HEK293 (cell line): Measurements from ENCODE around the gene ELOVL5.

Experiments used
- CTCF ChIA-PET: fragments of 350-600 bp; formaldehyde crosslinking; extraction: SDS; loops from one replicate; lab custom pipeline; 2021; ENCODE audit warnings: antibody characterized with exemption; lab: Yijun Ruan, JAX
- POLR2A ChIA-PET: fragments of 300-600 bp; formaldehyde crosslinking; extraction: SDS; loops from one replicate; lab custom pipeline; 2020; ENCODE audit warnings: antibody characterized with exemption, inconsistent platforms; lab: Yijun Ruan, JAX
- H3K27ac ChIP-seq: fragments of 200-500 bp; sonication (Bioruptor generic); 2 replicates; pipeline ENCODE4 v1.5.1; 2014; ENCODE audit warnings: low read depth, low read length, control low read depth, inconsistent platforms; ENCODE audit errors: extremely low read depth
- H3K36me3 ChIP-seq, 2 experiments: fragments of 200-500 bp in 1 of 2; sonication (Bioruptor generic) in 1 of 2; 1 replicate in 1 of 2; 2 replicates in 1 of 2; pipeline ENCODE4 v1.5.1; 2014 to 2017; ENCODE audit warnings: inconsistent platforms in 2 of 2, low read length in 2 of 2; ENCODE audit not compliant: control insufficient read depth in 2 of 2, insufficient read depth in 1 of 2
- H3K4me1 ChIP-seq: fragments of 200-500 bp; sonication (Bioruptor generic); 2 replicates; pipeline ENCODE4 v1.5.1; 2014; ENCODE audit warnings: mild to moderate bottlenecking, low read length, inconsistent platforms; ENCODE audit not compliant: control insufficient read depth, insufficient read depth
- H3K4me3 ChIP-seq: 2 replicates; pipeline ENCODE4 v1.5.1; 2011; ENCODE audit warnings: low read depth, mild to moderate bottlenecking, control low read depth, low read length, moderate library complexity
- H3K9me3 ChIP-seq: fragments of 200-500 bp; sonication (Bioruptor generic); 2 replicates; pipeline ENCODE4 v1.5.1; 2014; ENCODE audit warnings: low read depth, low read length, inconsistent platforms; ENCODE audit not compliant: control insufficient read depth, insufficient read depth
- ELK4 ChIP-seq: IDR thresholded peaks from 2 replicates; pipeline ENCODE4 v1.6.1; 2011; ENCODE audit warnings: mild to moderate bottlenecking, low read depth, low read length, borderline replicate concordance
- GFI1B ChIP-seq: fragments of 450-650 bp; formaldehyde crosslinking; IDR thresholded peaks from 2 replicates; pipeline ENCODE4 v1.5.1; 2016; ENCODE audit warnings: missing biosample characterization, missing genetic modification characterization
- GLIS1 ChIP-seq: fragments of 450-650 bp; formaldehyde crosslinking; IDR thresholded peaks from 2 replicates; pipeline ENCODE4 v1.5.1; 2016; ENCODE audit warnings: missing biosample characterization, missing genetic modification characterization
- HOXD13 ChIP-seq: sonication (generic); formaldehyde crosslinking; IDR thresholded peaks from 2 replicates; pipeline ENCODE4 v1.8.0; 2022; ENCODE audit warnings: missing genetic modification reagents, borderline replicate concordance
- REST ChIP-seq: fragments of 450-650 bp; formaldehyde crosslinking; IDR thresholded peaks from 2 replicates; pipeline ENCODE4 v1.5.1; 2016; ENCODE audit warnings: missing biosample characterization, missing genetic modification characterization
- SETDB1 ChIP-seq: IDR thresholded peaks from one replicate; pipeline ENCODE4 v1.6.1; 2017; ENCODE audit warnings: mild to moderate bottlenecking, low read length, moderate library complexity, mixed read lengths; ENCODE audit not compliant: insufficient read length
- ZBTB44 ChIP-seq: fragments of 450-650 bp; IDR thresholded peaks from 2 replicates; pipeline ENCODE4 v1.5.1; 2018; ENCODE audit warnings: missing biosample characterization, mild to moderate bottlenecking, missing genetic modification characterization
- ZIC2 ChIP-seq: fragments of 450-650 bp; formaldehyde crosslinking; IDR thresholded peaks from 2 replicates; pipeline ENCODE4 v1.5.1; 2016; ENCODE audit warnings: missing biosample characterization, missing genetic modification characterization
- ZNF223 ChIP-seq: fragments of 450-650 bp; formaldehyde crosslinking; IDR thresholded peaks from 2 replicates; pipeline ENCODE4 v1.5.1; 2016; ENCODE audit warnings: missing biosample characterization, missing genetic modification characterization
- ZNF311 ChIP-seq: fragments of 450-650 bp; formaldehyde crosslinking; IDR thresholded peaks from 2 replicates; pipeline ENCODE4 v1.5.1; 2017; ENCODE audit warnings: missing biosample characterization, missing genetic modification characterization, borderline replicate concordance
- ZNF350 ChIP-seq: fragments of 450-650 bp; formaldehyde crosslinking; IDR thresholded peaks from 2 replicates; pipeline ENCODE4 v1.5.0; 2017; ENCODE audit warnings: missing biosample characterization, mild to moderate bottlenecking, missing genetic modification characterization
- ZNF354C ChIP-seq: fragments of 450-650 bp; formaldehyde crosslinking; IDR thresholded peaks from 2 replicates; pipeline ENCODE4 v1.5.1; 2016; ENCODE audit warnings: missing biosample characterization, missing genetic modification characterization, low read depth, borderline replicate concordance
- ZNF391 ChIP-seq: fragments of 450-650 bp; formaldehyde crosslinking; IDR thresholded peaks from 2 replicates; pipeline ENCODE4 v1.5.1; 2016; ENCODE audit warnings: low read depth, missing biosample characterization, missing genetic modification characterization, borderline replicate concordance
- ZNF423 ChIP-seq: fragments of 450-650 bp; formaldehyde crosslinking; IDR thresholded peaks from 2 replicates; pipeline ENCODE4 v1.5.1; 2016; ENCODE audit warnings: missing biosample characterization, missing genetic modification characterization
- ZNF510 ChIP-seq: fragments of 450-650 bp; formaldehyde crosslinking; IDR thresholded peaks from 2 replicates; pipeline ENCODE4 v1.5.1; 2018; ENCODE audit warnings: mild to moderate bottlenecking, missing genetic modification characterization, missing biosample characterization; ENCODE audit not compliant: insufficient replicate concordance
- ZNF521 ChIP-seq: fragments of 450-650 bp; formaldehyde crosslinking; IDR thresholded peaks from 2 replicates; pipeline ENCODE4 v1.5.1; 2017; ENCODE audit warnings: missing biosample characterization, mild to moderate bottlenecking, missing genetic modification characterization
- ZNF596 ChIP-seq: fragments of 450-650 bp; IDR thresholded peaks from 2 replicates; pipeline ENCODE4 v1.5.0; 2018; ENCODE audit warnings: missing biosample characterization, mild to moderate bottlenecking, missing genetic modification characterization, moderate library complexity
- ZNF610 ChIP-seq: fragments of 450-650 bp; formaldehyde crosslinking; IDR thresholded peaks from 2 replicates; pipeline ENCODE4 v1.5.1; 2016; ENCODE audit warnings: missing biosample characterization, missing genetic modification characterization, borderline replicate concordance
- ZNF621 ChIP-seq: fragments of 450-650 bp; formaldehyde crosslinking; IDR thresholded peaks from 2 replicates; pipeline ENCODE4 v1.5.1; 2017; ENCODE audit warnings: missing biosample characterization, missing genetic modification characterization
- ZNF768 ChIP-seq: fragments of 450-650 bp; formaldehyde crosslinking; IDR thresholded peaks from 2 replicates; pipeline ENCODE4 v1.5.1; 2018; ENCODE audit warnings: missing biosample characterization, mild to moderate bottlenecking, missing genetic modification characterization
- ZNF776 ChIP-seq: fragments of 450-650 bp; formaldehyde crosslinking; IDR thresholded peaks from 2 replicates; pipeline ENCODE4 v1.5.0; 2017; ENCODE audit warnings: missing biosample characterization, missing genetic modification characterization, borderline replicate concordance
- TF ChIP-seq, protein P1 (sequence below): fragments of 450-650 bp; formaldehyde crosslinking; IDR thresholded peaks from 2 replicates; pipeline ENCODE4 v1.5.1; 2016; ENCODE audit warnings: missing biosample characterization, missing genetic modification characterization, low read depth

The ELOVL5 gene

GRCh38 chr6:53268858-53269608, 79.7 kb downstream of the ELOVL5 start:
- TF ChIP-seq ZNF391 (tag by site-specific recombination) (no peak), SETDB1 (no peak), GLIS1 (tag by site-specific recombination) (no peak), ZNF621 (tag by site-specific recombination) (no peak), ZNF768 (no peak), ZIC2 (tag by site-specific recombination) (no peak), ELK4 (no peak), ZNF610 (tag by site-specific recombination) (no peak), ZBTB44 (tag by site-specific recombination) (no peak)
- CTCF ChIA-PET: interaction anchor here (0.6 to 1.2 kb wide), 2 partner anchors 45 to 97 kb away, joined by 3 read pairs; no protein-coding TSS in a partner anchor
- H3K4me3 ChIP-seq: no peak overlapping the region
- H3K27ac ChIP-seq: no peak overlapping the region
- POLR2A ChIA-PET: no interaction called here
- peaks cover 29 to 81% of the 10 kb centered on the region in 2 experiments for H3K36me3 ChIP-seq
- no peaks in the 10 kb centered on the region for H3K4me1 ChIP-seq
- H3K9me3 ChIP-seq: no peaks in the 10 kb centered on the region

DNA sequence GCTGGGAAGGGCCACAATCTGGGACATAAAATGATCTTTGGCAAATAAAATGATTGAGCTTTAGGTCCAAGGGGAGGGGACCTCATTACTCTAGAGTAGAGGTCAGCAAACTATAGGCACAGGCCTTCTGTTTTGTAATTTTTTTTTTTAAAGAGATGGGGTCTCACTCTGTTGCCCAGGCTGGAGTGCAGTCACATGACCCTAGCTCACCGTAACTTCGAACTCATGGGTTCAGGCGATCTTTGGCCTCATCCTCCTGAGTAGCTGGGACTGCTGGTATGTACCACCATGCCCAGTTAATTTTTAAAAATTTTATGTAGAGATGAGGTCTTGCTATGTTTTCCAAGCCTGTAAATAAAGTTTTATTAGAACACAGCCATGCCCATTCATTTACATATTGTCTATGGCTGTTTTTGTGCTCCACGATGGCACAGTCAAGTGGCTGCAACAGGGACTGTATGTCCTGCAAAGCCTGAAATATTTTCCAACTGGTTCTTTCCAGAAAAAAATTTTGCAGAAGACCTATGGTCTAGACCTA, 82.1 kb downstream of the ELOVL5 start:
- Histone ChIP-seq H3K36me3 (peaks cover 17 to 67% of the 10 kb centered on the region in 2 experiments), H3K4me1 (no peaks in the 10 kb centered on the region), H3K27ac (no peak overlapping the region)
- POLR2A ChIA-PET: no interaction called here
- TF ChIP-seq ZNF223 (tag by site-specific recombination) (no peak), ZNF311 (tag by site-specific recombination) (no peak), ZNF596 (tag by site-specific recombination) (no peak), GFI1B (tag by site-specific recombination) (no peak), ZNF776 (tag by site-specific recombination) (no peak), ZNF510 (tag by site-specific recombination) (no peak), ZNF354C (no peak)
- TF ChIP-seq, all 188 proteins: peak for 0
- Histone ChIP-seq H3K9me3 (no peaks in the 10 kb centered on the region), H3K4me3 (no peak overlapping the region)
- CTCF ChIA-PET: interaction anchor here (1.5 kb wide), 1 partner anchor 95 kb away, joined by 3 read pairs; no protein-coding TSS in a partner anchor

DNA sequence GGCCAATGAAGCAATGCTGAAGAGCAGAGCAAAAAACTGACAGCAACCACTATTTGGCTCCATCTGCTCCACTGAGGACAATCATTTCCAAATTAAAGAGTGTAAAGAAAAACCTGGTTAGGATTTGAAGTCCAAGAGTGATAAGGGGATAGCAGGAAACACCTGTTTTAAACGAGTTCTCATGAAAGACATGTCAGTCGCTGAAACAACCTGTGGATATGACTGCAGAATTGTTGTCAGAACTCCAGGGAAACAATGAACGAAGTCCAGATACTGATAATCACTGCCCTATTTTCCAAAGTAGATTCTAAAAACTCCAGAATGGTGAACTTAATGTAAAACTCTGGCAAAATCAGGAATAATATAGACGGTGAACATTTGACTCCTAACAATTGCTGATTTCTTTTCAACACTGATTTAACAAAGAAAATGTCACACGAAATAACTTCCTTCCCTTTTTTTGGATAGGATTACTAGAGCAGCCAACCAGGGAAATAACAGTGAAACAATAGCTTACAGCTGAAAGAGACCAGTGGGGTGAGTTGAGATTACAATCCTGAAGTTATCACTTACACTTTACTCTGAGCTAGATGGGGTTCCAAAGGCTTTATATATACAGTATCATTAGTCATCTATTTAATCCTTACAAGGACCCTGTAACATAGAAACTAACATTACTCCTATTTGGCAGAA, 83.7 kb downstream of the ELOVL5 start:
- no peak overlapping the region for H3K4me3 ChIP-seq
- no peaks in the 10 kb centered on the region for H3K4me1 ChIP-seq
- ChIA-PET CTCF (interaction anchor here (1.8 kb wide), 1 partner anchor 93 kb away, joined by 5 read pairs; no protein-coding TSS in a partner anchor), POLR2A (no interaction called here)
- H3K9me3 ChIP-seq: no peaks in the 10 kb centered on the region
- no peak overlapping the region for H3K27ac ChIP-seq
- peaks cover 13 to 66% of the 10 kb centered on the region in 2 experiments for H3K36me3 ChIP-seq
- TF ChIP-seq ZNF423 (no peak), ZNF350 (no peak), ZNF621 (tag by site-specific recombination) (no peak), ZNF521 (tag by site-specific recombination) (no peak), HOXD13 (no peak), REST (no peak)
- TF ChIP-seq, protein P1, sequence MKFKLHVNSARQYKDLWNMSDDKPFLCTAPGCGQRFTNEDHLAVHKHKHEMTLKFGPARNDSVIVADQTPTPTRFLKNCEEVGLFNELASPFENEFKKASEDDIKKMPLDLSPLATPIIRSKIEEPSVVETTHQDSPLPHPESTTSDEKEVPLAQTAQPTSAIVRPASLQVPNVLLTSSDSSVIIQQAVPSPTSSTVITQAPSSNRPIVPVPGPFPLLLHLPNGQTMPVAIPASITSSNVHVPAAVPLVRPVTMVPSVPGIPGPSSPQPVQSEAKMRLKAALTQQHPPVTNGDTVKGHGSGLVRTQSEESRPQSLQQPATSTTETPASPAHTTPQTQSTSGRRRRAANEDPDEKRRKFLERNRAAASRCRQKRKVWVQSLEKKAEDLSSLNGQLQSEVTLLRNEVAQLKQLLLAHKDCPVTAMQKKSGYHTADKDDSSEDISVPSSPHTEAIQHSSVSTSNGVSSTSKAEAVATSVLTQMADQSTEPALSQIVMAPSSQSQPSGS: no peak
